Naive thymus-derived CD8-positive, alpha-beta T cell (primary cell): ENCODE data around the gene TMTC2. TPM values are rescaled to one million over a fixed set of nuclear protein-coding genes. Genes with fewer than 3 reads are reported as not detected.

Source experiments
- ATAC-seq, 2 donors: fragments of 150-1000 bp; cut with Tn5 transposase in 1 of 2; sonication (Bioruptor Pico), chemical (Tn5 transposase) in 1 of 2; 1 replicate in 1 of 2; 2 replicates in 1 of 2; pipeline ENCODE4 v1.10.0; 2021; ENCODE audit warnings: mild to moderate bottlenecking in 2 of 2, moderate library complexity in 2 of 2
- POLR2A ChIA-PET: fragments of 350-600 bp; sonication (Branson Sonifier 250); formaldehyde crosslinking; loops from one replicate; lab custom pipeline; 2021; ENCODE audit warnings: antibody characterized with exemption; lab: Charles Lee
- DNase-seq, 10 donors: peaks; one replicate each; pipeline versions ENCODE4 v3.0.0 to v3.0.0-alpha.2; 2020 to 2022
- H3K27ac Mint-ChIP-seq, 10 donors: one replicate each; pipeline ENCODE4 v1.8.0; 2020 to 2022; ENCODE audit warnings: mild to moderate bottlenecking in 10 of 10, mixed read lengths in 10 of 10, moderate library complexity in 4 of 10, inconsistent platforms in 1 of 10
- H3K27me3 Mint-ChIP-seq, 5 donors: one replicate each; pipeline ENCODE4 v1.8.0; 2021 to 2022; ENCODE audit warnings: mixed read lengths in 5 of 5
- H3K36me3 Mint-ChIP-seq, 3 donors: one replicate each; pipeline ENCODE4 v1.8.0; 2020 to 2022; ENCODE audit warnings: mixed read lengths in 3 of 3, mild to moderate bottlenecking in 2 of 3, inconsistent platforms in 1 of 3
- H3K4me1 Mint-ChIP-seq, 4 donors: one replicate each; pipeline ENCODE4 v1.8.0; 2021 to 2022; ENCODE audit warnings: mixed read lengths in 4 of 4
- H3K4me3 Mint-ChIP-seq, 10 donors: one replicate each; pipeline ENCODE4 v1.8.0; 2020 to 2022; ENCODE audit warnings: mild to moderate bottlenecking in 10 of 10, mixed read lengths in 10 of 10, moderate library complexity in 6 of 10, inconsistent platforms in 1 of 10
- H3K9me3 Mint-ChIP-seq, 9 donors: one replicate each; pipeline ENCODE4 v1.8.0; 2020 to 2022; ENCODE audit warnings: mixed read lengths in 9 of 9, mild to moderate bottlenecking in 3 of 9, inconsistent platforms in 1 of 9, moderate library complexity in 1 of 9
- polyA plus RNA-seq, 3 donors: library from polyadenylated mRNA; unstranded; fragments of 300-500 nt; fragmentation: Illumina TruSeq; gene quantifications; one replicate each; pipeline ENCODE4 v1.2.3, GENCODE V29; 2021
- total RNA-seq, 8 experiments: library from RNA in 2 of 8; stranded (reverse) in 2 of 8; gene quantifications; one replicate each; pipeline ENCODE4 v1.2.3 and lab custom pipeline; 2021 to 2026

The TMTC2 gene
- total and polyA plus RNA-seq, 5 experiments from 2014 or later: 0.14 to 4.0 (median 1.9) TPM; not detected in 1

- Mint-ChIP-seq H3K4me1 (peaks cover 0 to 4% (median 0%) of the 10 kb centered on the region in 4 donors), H3K36me3 (no peaks in the 10 kb centered on the region), H3K27ac (no peak overlapping the region), H3K27me3 (peaks cover 0 to 6% (median 0%) of the 10 kb centered on the region in 5 donors), H3K4me3 (no peak overlapping the region), H3K9me3 (no peaks in the 10 kb centered on the region)
- ATAC-seq (no peak), DNase-seq (no peak)
- POLR2A ChIA-PET: no interaction called here
These were observed 211.7 kb downstream of the TMTC2 start for GRCh38 chr12:82898441-82898840.

GRCh38 chr12:82904219-82904790, 217.6 kb downstream of the TMTC2 start:
- Mint-ChIP-seq H3K36me3 (no peaks in the 10 kb centered on the region), H3K4me3 (no peak overlapping the region), H3K9me3 (no peaks in the 10 kb centered on the region), H3K4me1 (no peaks in the 10 kb centered on the region), H3K27me3 (no peaks in the 10 kb centered on the region), H3K27ac (no peak overlapping the region)
- POLR2A ChIA-PET: no interaction called here
- no peak for ATAC-seq
- DNase-seq: no peak

DNA sequence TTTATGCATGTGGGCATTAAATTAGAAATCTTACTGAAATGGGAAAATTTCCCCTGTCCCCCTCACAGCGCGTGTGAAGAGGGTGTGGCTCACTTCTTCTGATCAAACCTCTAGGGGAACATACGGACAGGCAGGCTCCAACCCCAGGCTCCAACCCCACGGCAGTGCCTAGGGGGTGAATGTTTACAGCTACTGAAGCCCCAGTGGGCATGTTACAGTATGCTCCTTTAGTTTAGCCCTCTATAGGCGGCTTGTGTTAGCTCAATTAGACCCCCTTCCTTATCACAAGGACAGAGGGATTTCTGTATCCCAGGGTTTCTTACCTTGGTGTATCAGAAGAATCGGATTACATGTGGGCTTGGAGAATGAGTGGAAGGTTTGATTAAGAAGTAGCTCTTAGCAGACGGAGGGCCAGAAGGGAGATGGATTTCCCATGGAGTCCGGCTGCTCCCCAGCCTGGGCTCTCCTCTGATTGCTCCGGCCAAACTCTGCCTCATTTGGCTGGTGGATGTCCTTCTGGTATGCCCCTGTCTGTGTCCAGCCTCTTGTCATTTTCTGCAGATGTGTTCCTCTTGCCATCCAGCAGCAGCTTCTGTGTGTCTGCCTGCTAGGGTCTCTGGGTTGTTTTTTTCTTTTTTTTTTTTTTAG, 223.7 kb downstream of the TMTC2 start:
- H3K27me3 Mint-ChIP-seq: peaks cover 0 to 1% (median 0%) of the 10 kb centered on the region in 5 donors
- no peak for DNase-seq

DNA sequence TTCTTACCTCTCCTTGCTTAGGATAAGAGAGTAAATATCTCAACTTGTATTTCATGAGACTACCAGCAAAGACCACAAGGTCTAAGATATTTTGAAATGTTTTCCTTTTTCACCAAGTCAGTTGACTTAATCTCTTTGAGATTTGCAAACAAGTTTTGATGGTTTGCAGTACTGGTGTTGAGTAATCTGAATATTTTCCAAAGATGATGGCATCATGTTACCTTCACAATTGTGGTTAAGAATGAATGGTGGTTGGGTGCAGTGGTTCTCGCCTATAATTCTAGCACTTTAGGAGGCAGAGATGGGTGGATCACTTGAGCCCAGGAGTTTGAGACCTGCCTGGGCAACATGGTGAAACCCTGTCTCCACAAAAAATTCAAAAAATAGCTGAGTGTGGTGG, 225.7 kb downstream of the TMTC2 start:
- POLR2A ChIA-PET: no interaction called here
- no peak for ATAC-seq

More for the DNA sequence above, 223.7 kb downstream of the TMTC2 start:
- POLR2A ChIA-PET: no interaction called here
- no peak for ATAC-seq
- Mint-ChIP-seq H3K4me3 (no peak overlapping the region), H3K27ac (no peak overlapping the region), H3K4me1 (no peaks in the 10 kb centered on the region), H3K9me3 (no peaks in the 10 kb centered on the region), H3K36me3 (no peaks in the 10 kb centered on the region)

DNA sequence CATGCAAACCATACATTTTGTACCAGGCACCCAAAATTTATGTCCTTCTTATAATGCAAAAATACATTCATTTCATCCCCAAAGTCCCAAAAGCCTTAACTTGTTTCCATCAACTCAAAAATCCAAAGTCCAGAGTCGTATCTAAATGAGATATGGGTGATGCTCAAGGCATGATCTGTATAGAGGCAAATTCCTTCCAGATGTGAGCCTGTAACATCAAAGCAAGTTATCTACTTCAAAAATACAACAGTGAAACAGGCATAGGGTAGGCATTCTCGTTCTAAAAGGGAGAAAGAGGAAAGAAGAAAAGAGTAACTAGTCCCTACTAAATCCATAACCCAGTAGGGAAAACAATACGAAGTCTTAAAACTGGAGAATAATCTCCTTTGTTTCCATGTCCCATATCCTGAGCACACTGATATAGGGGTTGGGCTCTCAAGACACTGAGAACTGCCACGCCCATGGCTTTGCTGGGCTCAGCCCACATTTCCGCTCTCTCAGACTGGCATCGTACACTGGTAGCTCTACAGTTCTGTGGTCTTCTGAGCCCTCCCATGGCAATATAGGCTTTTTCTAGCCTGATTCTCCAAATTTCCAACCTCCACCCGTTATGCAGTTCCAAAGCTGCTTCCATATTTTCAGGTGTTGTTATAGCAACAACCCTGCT, 232.8 kb downstream of the TMTC2 start:
- H3K4me3 Mint-ChIP-seq: no peak overlapping the region

More for the DNA sequence above, 225.7 kb downstream of the TMTC2 start:
- no peak overlapping the region for H3K4me3 Mint-ChIP-seq
- H3K36me3 Mint-ChIP-seq: no peaks in the 10 kb centered on the region
- no peak for DNase-seq
- no peak overlapping the region for H3K27ac Mint-ChIP-seq
- H3K4me1 Mint-ChIP-seq: no peaks in the 10 kb centered on the region
- H3K9me3 Mint-ChIP-seq: no peaks in the 10 kb centered on the region
- peaks cover 0 to 1% (median 0%) of the 10 kb centered on the region in 5 donors for H3K27me3 Mint-ChIP-seq

GRCh38 chr12:82923935-82924334, 237.2 kb downstream of the TMTC2 start:
- no peak for DNase-seq
- H3K27ac Mint-ChIP-seq: no peak overlapping the region
- H3K27me3 Mint-ChIP-seq: peaks cover 0 to 2% (median 0%) of the 10 kb centered on the region in 5 donors
- H3K4me1 Mint-ChIP-seq: no peaks in the 10 kb centered on the region
- H3K9me3 Mint-ChIP-seq: no peaks in the 10 kb centered on the region
- no peak overlapping the region for H3K4me3 Mint-ChIP-seq
- ATAC-seq: no peak
- no peaks in the 10 kb centered on the region for H3K36me3 Mint-ChIP-seq
- POLR2A ChIA-PET: no interaction called here

More for the DNA sequence above, 232.8 kb downstream of the TMTC2 start:
- H3K9me3 Mint-ChIP-seq: no peaks in the 10 kb centered on the region
- no peaks in the 10 kb centered on the region for H3K4me1 Mint-ChIP-seq
- no peaks in the 10 kb centered on the region for H3K36me3 Mint-ChIP-seq
- DNase-seq: no peak
- POLR2A ChIA-PET: no interaction called here
- no peak for ATAC-seq
- H3K27me3 Mint-ChIP-seq: peaks cover 0 to 2% (median 0%) of the 10 kb centered on the region in 5 donors
- no peak overlapping the region for H3K27ac Mint-ChIP-seq

DNA sequence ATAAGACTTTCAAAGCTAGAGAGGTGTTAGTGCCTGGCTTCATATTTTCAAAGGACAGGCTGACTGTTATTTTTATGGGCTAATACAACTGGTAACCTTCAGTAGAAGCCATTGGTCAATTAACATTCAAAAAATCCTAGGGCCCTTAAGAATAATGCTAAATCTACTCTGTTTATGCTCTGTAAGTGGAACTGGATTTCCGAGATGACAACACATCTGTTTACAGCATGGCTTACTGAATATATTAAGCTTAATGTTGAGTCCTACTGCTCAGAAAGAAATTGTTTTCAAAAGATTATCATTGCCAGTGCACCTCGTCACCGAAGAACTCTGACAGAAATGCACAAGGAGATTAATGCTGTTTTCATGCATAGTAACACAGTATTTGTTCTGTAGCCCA, 239.9 kb downstream of the TMTC2 start:
- Mint-ChIP-seq H3K4me1 (no peaks in the 10 kb centered on the region), H3K9me3 (no peaks in the 10 kb centered on the region), H3K27me3 (peaks cover 0 to 2% (median 0%) of the 10 kb centered on the region in 5 donors), H3K36me3 (no peaks in the 10 kb centered on the region), H3K4me3 (no peak overlapping the region), H3K27ac (no peak overlapping the region)
- POLR2A ChIA-PET: no interaction called here
- ATAC-seq: no peak
- no peak for DNase-seq

- H3K36me3 Mint-ChIP-seq: no peaks in the 10 kb centered on the region
- no peak for ATAC-seq
- no peaks in the 10 kb centered on the region for H3K9me3 Mint-ChIP-seq
- no peak for DNase-seq
- no peaks in the 10 kb centered on the region for H3K4me1 Mint-ChIP-seq
- H3K4me3 Mint-ChIP-seq: no peak overlapping the region
- POLR2A ChIA-PET: no interaction called here
- H3K27me3 Mint-ChIP-seq: no peaks in the 10 kb centered on the region
- H3K27ac Mint-ChIP-seq: no peak overlapping the region
These were observed 243.6 kb downstream of the TMTC2 start for GRCh38 chr12:82930301-82930700.

- no peak overlapping the region for H3K27ac Mint-ChIP-seq
- DNase-seq (no peak), ATAC-seq (no peak)
- POLR2A ChIA-PET: no interaction called here
- H3K4me3 Mint-ChIP-seq: no peak overlapping the region
- H3K36me3 Mint-ChIP-seq: no peaks in the 10 kb centered on the region
- H3K27me3 Mint-ChIP-seq: no peaks in the 10 kb centered on the region
- H3K4me1 Mint-ChIP-seq: no peaks in the 10 kb centered on the region
- no peaks in the 10 kb centered on the region for H3K9me3 Mint-ChIP-seq
These were observed 244.8 kb downstream of the TMTC2 start for GRCh38 chr12:82931349-82932116.

GRCh38 chr12:82937151-82937550, 250.4 kb downstream of the TMTC2 start:
- ATAC-seq (no peak), DNase-seq (no peak)
- Mint-ChIP-seq H3K27me3 (peaks cover 0 to 4% (median 0%) of the 10 kb centered on the region in 5 donors), H3K4me1 (peaks cover 0 to 2% (median 0%) of the 10 kb centered on the region in 4 donors), H3K36me3 (no peaks in the 10 kb centered on the region), H3K4me3 (no peak overlapping the region), H3K27ac (no peak overlapping the region), H3K9me3 (peaks cover 0 to 3% (median 0%) of the 10 kb centered on the region in 9 donors)
- POLR2A ChIA-PET: no interaction called here

- H3K4me3 Mint-ChIP-seq: no peak overlapping the region
- ATAC-seq (no peak), DNase-seq (no peak)
- H3K36me3 Mint-ChIP-seq: no peaks in the 10 kb centered on the region
- POLR2A ChIA-PET: no interaction called here
- peaks cover 0 to under 1% (median 0%) of the 10 kb centered on the region in 4 donors for H3K4me1 Mint-ChIP-seq
- peaks cover 0 to 4% (median 0%) of the 10 kb centered on the region in 5 donors for H3K27me3 Mint-ChIP-seq
- peaks cover 0 to 3% (median 0%) of the 10 kb centered on the region in 9 donors for H3K9me3 Mint-ChIP-seq
- H3K27ac Mint-ChIP-seq: no peak overlapping the region
These were observed 255.8 kb downstream of the TMTC2 start for GRCh38 chr12:82942521-82942920.

GRCh38 chr12:82942991-82943401, 256.3 kb downstream of the TMTC2 start:
- no peak overlapping the region for H3K4me3 Mint-ChIP-seq
- POLR2A ChIA-PET: no interaction called here

DNA sequence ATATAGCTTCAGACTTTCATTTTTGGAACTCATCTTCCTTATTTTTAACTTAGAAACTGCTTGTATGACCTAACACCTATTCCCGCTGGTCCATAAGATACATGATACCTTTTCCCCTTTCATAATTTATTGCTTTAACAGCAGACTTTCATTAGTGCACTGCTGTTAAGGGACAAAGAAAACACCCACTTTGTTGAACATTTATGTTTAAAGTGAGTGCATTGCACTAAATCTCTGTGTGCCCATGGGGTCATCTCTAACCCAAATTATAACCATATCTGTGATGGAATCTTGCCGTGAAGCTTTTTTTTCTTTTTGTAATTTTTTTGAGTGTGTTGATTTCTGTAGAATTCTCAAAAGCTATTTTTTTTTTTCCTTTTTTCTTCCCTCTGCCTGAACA, 261.8 kb downstream of the TMTC2 start:
- DNase-seq (no peak), ATAC-seq (no peak)
- H3K27me3 Mint-ChIP-seq: no peaks in the 10 kb centered on the region
- H3K4me1 Mint-ChIP-seq: no peaks in the 10 kb centered on the region
- POLR2A ChIA-PET: no interaction called here
- no peak overlapping the region for H3K27ac Mint-ChIP-seq
- H3K36me3 Mint-ChIP-seq: no peaks in the 10 kb centered on the region
- no peak overlapping the region for H3K4me3 Mint-ChIP-seq
- peaks cover 0 to 4% (median 0%) of the 10 kb centered on the region in 9 donors for H3K9me3 Mint-ChIP-seq

More at GRCh38 chr12:82942991-82943401, 256.3 kb downstream of the TMTC2 start:
- H3K27ac Mint-ChIP-seq: no peak overlapping the region
- peaks cover 0 to 5% (median 0%) of the 10 kb centered on the region in 9 donors for H3K9me3 Mint-ChIP-seq
- H3K36me3 Mint-ChIP-seq: no peaks in the 10 kb centered on the region
- no peak for DNase-seq
- no peak for ATAC-seq
- H3K4me1 Mint-ChIP-seq: no peaks in the 10 kb centered on the region
- H3K27me3 Mint-ChIP-seq: peaks cover 0 to 4% (median 0%) of the 10 kb centered on the region in 5 donors
